C4-2B (cell line): Measurements from ENCODE around the gene MOB1B.

Experiments used
- CTCF ChIP-seq: fragments of 450-650 bp; conservative IDR thresholded peaks from 2 replicates; pipeline ENCODE4 v1.5.1; 2017; ENCODE audit warnings: mild to moderate bottlenecking
- ZFX ChIP-seq: fragments of 450-650 bp; IDR thresholded peaks from 2 replicates; pipeline ENCODE4 v1.6.1; 2017

- no peak for TF ChIP-seq CTCF
- TF ChIP-seq ZFX: no peak
Observed at GRCh38 chr4:70930530-70931256, 28.5 kb downstream of the MOB1B start.
